ENCODE results near the gene SRL. TPM values are rescaled to one million over a fixed set of nuclear protein-coding genes. Genes with fewer than 3 reads are reported as not detected.
"Not testable (repeated sequence)": the region's sequence is repeated elsewhere in the genome, so short reads cannot be mapped to it uniquely, and the experiment has no call there.

SRL gene
- total RNA-seq, 5 donors from 2014 or later (not counting 1 experiment from before 2014, with no cell fraction given): 0.06 TPM; not detected in 4

DNA sequence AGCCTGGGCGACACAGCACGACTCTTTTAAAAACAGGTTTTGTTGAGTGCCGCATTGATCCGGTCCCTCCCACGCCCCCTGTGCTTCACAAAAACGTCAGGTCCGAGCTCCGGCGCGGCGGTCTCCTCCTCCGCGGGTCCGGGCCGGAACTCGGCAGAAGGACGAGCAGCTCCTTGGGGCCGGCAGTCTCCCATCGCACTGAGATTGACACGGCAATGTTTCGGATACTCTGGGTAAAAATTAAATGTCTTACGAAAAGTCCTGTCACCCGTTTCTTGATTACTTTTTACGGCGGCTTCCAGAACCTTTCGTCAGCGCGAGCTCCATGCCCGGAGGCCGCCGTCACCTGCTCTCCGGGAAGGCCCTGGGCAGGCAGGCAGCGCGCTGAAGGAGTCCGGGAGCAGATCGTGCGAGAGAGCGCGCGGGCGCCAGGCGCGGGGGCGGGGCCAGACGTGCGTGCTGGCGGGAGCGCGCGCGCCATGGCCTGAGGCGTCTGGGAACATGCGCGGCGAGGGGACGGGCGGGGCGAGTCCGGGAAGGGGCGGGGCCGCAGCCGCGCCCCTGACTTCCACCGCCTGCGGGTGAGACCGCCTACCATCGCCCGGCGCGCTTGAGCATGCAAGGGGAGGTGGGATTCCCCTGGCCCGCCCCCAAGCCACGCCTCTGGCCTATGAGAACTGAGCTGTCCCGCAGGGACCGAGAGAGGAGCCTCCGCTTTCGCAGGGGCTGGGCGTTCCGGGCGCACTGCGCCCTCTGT, 11.7 kb upstream of the SRL start:
- Mint-ChIP-seq H3K4me3 (peak overlapping the region; percentile 90 to 93 (median 93)), H3K36me3 (no peaks in the 10 kb centered on the region), H3K4me1 (peaks cover 8 to 13% (median 12%) of the 10 kb centered on the region in 3 donors), H3K27me3 (no peaks in the 10 kb centered on the region), H3K9me3 (no peaks in the 10 kb centered on the region), H3K27ac (peak overlapping the region; percentile 94 to 96)
- H3K4me1 ChIP-seq (ENCODE audit: control insufficient read depth in 1 of 2, extremely low read depth in 1 of 2, insufficient read depth in 2 of 2, low read length in 2 of 2): peaks cover 0 to 15% of the 10 kb centered on the region in 2 experiments
- H3K9me3 ChIP-seq: no peaks in the 10 kb centered on the region
- H3K27me3 ChIP-seq (replicated peaks in 1 of 2; ENCODE audit: control insufficient read depth in 2 of 2, extremely low read depth in 1 of 2, insufficient read depth in 2 of 2, low read length in 1 of 2): no peaks in the 10 kb centered on the region
- H3K36me3 ChIP-seq (ENCODE audit: control insufficient read depth in 2 of 2, extremely low read depth in 1 of 2, insufficient read depth in 1 of 2, low read length in 1 of 2): peaks cover 0 to 7% of the 10 kb centered on the region in 2 donors
- ATAC-seq (replicated peaks in 1 of 4) (peak; percentile 95 to 98 (median 96)), DNase-seq (peak; percentile 96 to 100 (median 100))
- H3K27ac ChIP-seq (ENCODE audit: low read length): peak overlapping the region; percentile 90
- WGBS (ENCODE audit: insufficient coverage): under 1% methylated on average over 80 of the region's 80 CpGs
- POLR2A ChIA-PET: interaction anchor here (0.6 to 0.8 kb wide), 2 partner anchors 52 to 157 kb away, joined by 3 to 4 read pairs; no protein-coding TSS in a partner anchor
- H3K4me3 ChIP-seq (ENCODE audit: control insufficient read depth in 1 of 2, extremely low read depth in 1 of 2, low read length in 1 of 2): peak overlapping the region; percentile 80 to 87
- CTCF ChIA-PET: interaction anchor here in 1 of 2 donors (0.6 to 3.0 kb wide), 31 partner anchors 9 to 1160 kb away, joined by 3 to 28 read pairs (median 3); partner anchors contain the start of genes ADCY9, CDIP1 and TFAP4

DNA sequence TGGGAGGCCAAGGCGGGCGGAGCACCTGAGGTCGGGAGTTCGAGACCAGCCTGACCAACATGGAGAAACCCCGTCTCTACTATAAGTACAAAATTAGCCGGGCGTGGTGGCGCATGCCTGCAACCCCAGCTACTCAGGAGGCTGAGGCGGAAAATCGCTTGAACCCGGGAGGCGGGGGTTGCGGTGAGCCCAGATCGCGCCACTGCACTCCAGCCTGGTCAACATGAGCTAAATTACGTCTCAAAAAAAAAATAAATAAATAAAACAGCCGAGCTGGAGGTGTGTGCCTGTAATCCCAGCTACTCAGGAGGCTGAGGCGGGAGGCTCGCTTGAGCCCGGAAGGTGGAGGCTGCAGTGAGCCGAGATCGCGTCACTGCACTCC, 11.1 kb upstream of the SRL start:
- 54% methylated on average over 16 of the region's 23 CpGs for WGBS (ENCODE audit: insufficient coverage)
- H3K4me3 ChIP-seq (ENCODE audit: control insufficient read depth in 1 of 2, extremely low read depth in 1 of 2, low read length in 1 of 2): peak overlapping the region; percentile 80 to 87
- Mint-ChIP-seq H3K27ac (peak overlapping the region; percentile 94 to 96), H3K4me3 (peak overlapping the region; percentile 90 to 93 (median 93)), H3K4me1 (peaks cover 8 to 13% (median 12%) of the 10 kb centered on the region in 3 donors)
- CTCF ChIA-PET: interaction anchor here (0.6 to 3.0 kb wide), 10 partner anchors 13 to 1159 kb away, joined by 3 to 28 read pairs (median 4); partner anchors contain the start of gene TFAP4 (in 1 of the 2)
- H3K27me3 Mint-ChIP-seq; H3K27me3 ChIP-seq (replicated peaks in 1 of 2; ENCODE audit: control insufficient read depth in 2 of 2, extremely low read depth in 1 of 2, insufficient read depth in 2 of 2, low read length in 1 of 2); ATAC-seq (replicated peaks in 1 of 4); POLR2A ChIA-PET; H3K36me3 Mint-ChIP-seq; H3K9me3 Mint-ChIP-seq; H3K36me3 ChIP-seq (ENCODE audit: control insufficient read depth in 2 of 2, extremely low read depth in 1 of 2, insufficient read depth in 1 of 2, low read length in 1 of 2); H3K9me3 ChIP-seq: not testable (repeated sequence)
- peak overlapping the region; percentile 90 for H3K27ac ChIP-seq (ENCODE audit: low read length)
- peaks cover 0 to 15% of the 10 kb centered on the region in 2 experiments for H3K4me1 ChIP-seq (ENCODE audit: control insufficient read depth in 1 of 2, extremely low read depth in 1 of 2, insufficient read depth in 2 of 2, low read length in 2 of 2)
- DNase-seq: peak in 1 of 35 experiments; percentile 26

DNA sequence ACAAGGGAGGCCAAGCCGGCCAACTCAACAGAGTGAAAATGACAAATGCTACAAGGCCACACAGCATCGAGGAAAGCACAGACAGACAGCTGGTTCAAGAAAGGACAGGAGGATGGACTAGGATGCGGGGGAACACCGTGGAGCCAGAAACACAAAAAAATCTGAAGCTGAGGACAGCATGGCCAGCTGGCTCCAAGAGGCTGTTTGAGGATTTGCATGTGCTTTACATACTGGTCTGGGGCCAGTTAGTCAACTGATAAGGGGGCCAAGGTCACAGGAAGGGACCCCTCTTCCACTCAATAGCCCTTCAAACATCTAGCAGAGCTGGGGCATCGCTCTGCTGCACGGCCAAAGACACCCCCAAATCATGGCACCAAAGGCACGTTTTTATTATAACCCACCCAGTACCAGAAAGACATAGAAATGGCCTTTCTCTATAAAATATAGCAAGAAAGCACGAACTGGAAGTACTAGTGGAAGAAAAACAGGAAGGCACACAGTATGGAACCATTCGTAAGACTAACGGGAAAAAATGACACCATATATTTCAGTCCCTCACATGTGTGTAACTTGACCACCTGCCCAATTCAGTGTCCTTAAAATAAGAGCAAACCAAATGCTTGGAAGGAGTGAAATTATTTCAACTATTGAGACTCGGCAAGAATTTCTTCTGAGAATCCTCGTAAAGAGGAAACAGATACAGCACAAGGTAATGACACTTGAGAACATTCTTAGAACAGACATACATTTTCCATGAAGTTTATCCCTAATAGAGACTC, 7.8 kb upstream of the SRL start:
- H3K4me3 Mint-ChIP-seq: no peak overlapping the region
- no peak overlapping the region for H3K4me3 ChIP-seq (ENCODE audit: control insufficient read depth in 1 of 2, extremely low read depth in 1 of 2, low read length in 1 of 2)
- peaks cover 0 to 2% of the 10 kb centered on the region in 2 donors for H3K36me3 ChIP-seq (ENCODE audit: control insufficient read depth in 2 of 2, extremely low read depth in 1 of 2, insufficient read depth in 1 of 2, low read length in 1 of 2)
- no peaks in the 10 kb centered on the region for H3K9me3 Mint-ChIP-seq
- no peaks in the 10 kb centered on the region for H3K9me3 ChIP-seq
- peaks cover 0 to 15% of the 10 kb centered on the region in 2 experiments for H3K4me1 ChIP-seq (ENCODE audit: control insufficient read depth in 1 of 2, extremely low read depth in 1 of 2, insufficient read depth in 2 of 2, low read length in 2 of 2)
- no peak overlapping the region for H3K27ac ChIP-seq (ENCODE audit: low read length)
- DNase-seq: no peak
- 92% methylated on average over 3 of the region's 12 CpGs for WGBS (ENCODE audit: insufficient coverage)
- ChIA-PET POLR2A (interaction anchor here in 1 of 2 donors (0.6 kb wide), 1 partner anchor 313 kb away, joined by 5 read pairs; no protein-coding TSS in a partner anchor), CTCF (no interaction called here)
- no peaks in the 10 kb centered on the region for H3K27me3 Mint-ChIP-seq
- no peaks in the 10 kb centered on the region for H3K36me3 Mint-ChIP-seq
- no peak for ATAC-seq (replicated peaks in 1 of 4)
- H3K27ac Mint-ChIP-seq: no peak overlapping the region
- no peaks in the 10 kb centered on the region for H3K27me3 ChIP-seq (replicated peaks in 1 of 2; ENCODE audit: control insufficient read depth in 2 of 2, extremely low read depth in 1 of 2, insufficient read depth in 2 of 2, low read length in 1 of 2)
- peaks cover 11 to 13% (median 12%) of the 10 kb centered on the region in 3 donors for H3K4me1 Mint-ChIP-seq

DNA sequence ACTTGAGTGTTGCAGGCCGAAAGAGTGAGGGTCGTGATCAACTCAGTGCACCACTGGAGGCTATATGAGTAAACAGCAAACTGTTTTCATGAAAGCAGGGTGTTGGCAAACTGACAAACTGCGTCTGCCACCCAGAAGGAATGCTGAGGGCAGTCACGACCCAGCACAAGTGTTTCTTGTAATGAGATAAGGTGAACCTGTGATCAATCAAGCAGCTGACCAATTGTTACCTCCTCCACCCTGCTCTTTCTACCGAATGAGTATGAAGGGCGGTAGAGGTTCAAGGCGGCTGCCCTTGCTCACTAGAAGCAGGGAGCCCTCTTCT, 5.5 kb upstream of the SRL start:
- Mint-ChIP-seq H3K27ac (no peak overlapping the region), H3K4me1 (peaks cover 3 to 13% (median 5%) of the 10 kb centered on the region in 3 donors)

DNA sequence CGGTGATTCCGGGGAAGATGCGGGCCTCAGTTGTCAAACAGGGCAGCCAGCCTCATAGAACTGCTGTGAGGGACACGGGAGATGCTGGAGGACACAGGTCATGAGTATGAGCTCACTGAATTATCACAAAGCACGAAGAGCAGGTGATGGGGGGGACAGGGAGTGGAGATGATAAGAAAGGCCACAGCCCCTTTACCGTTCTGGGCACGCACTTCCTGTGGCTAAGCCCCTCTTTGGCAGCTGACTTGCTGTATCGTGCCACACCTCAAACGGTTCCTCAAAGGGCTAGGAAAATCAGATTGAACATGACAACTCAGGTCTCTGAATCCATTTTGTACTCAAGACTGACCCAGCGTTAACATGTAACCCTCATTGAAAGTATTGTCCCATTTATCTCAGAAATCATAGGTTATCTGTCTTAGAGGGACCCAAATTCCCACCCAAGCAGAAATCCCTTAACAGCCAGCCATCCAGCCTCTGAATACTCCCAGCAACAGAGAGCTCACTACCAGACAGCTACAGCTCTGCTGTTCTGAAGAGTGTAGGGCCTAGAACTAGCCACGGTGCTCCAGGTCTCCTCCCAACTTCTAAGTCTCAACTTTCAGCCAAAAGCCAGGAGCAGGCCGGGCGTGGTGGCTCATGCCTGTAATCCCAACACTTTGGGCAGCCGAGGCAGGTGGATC, 5.0 kb upstream of the SRL start:
- peaks cover 0 to 7% of the 10 kb centered on the region in 2 experiments for H3K27me3 ChIP-seq (replicated peaks in 1 of 2; ENCODE audit: control insufficient read depth in 2 of 2, extremely low read depth in 1 of 2, insufficient read depth in 2 of 2, low read length in 1 of 2)
- no peak overlapping the region for H3K4me3 ChIP-seq (ENCODE audit: control insufficient read depth in 1 of 2, extremely low read depth in 1 of 2, low read length in 1 of 2)
- Mint-ChIP-seq H3K27me3 (peaks cover 0 to 3% of the 10 kb centered on the region in 2 donors), H3K4me1 (peaks cover 3 to 13% (median 5%) of the 10 kb centered on the region in 3 donors), H3K4me3 (no peak overlapping the region), H3K36me3 (no peaks in the 10 kb centered on the region), H3K9me3 (no peaks in the 10 kb centered on the region), H3K27ac (no peak overlapping the region)
- no peaks in the 10 kb centered on the region for H3K9me3 ChIP-seq
- no peak for DNase-seq
- ChIA-PET POLR2A (interaction anchor here in 1 of 2 donors (0.6 kb wide), 1 partner anchor 682 kb away, joined by 3 read pairs; no protein-coding TSS in a partner anchor), CTCF (interaction anchor here in 1 of 2 donors (0.6 kb wide), 1 partner anchor 100 kb away, joined by 5 read pairs; no protein-coding TSS in a partner anchor)
- H3K36me3 ChIP-seq (ENCODE audit: control insufficient read depth in 2 of 2, extremely low read depth in 1 of 2, insufficient read depth in 1 of 2, low read length in 1 of 2): peaks cover 0 to 2% of the 10 kb centered on the region in 2 donors
- ATAC-seq (replicated peaks in 1 of 4): no peak
- H3K4me1 ChIP-seq (ENCODE audit: control insufficient read depth in 1 of 2, extremely low read depth in 1 of 2, insufficient read depth in 2 of 2, low read length in 2 of 2): no peaks in the 10 kb centered on the region
- no peak overlapping the region for H3K27ac ChIP-seq (ENCODE audit: low read length)
- 77% methylated on average over 14 of the region's 14 CpGs for WGBS (ENCODE audit: insufficient coverage)

More for the DNA sequence above, 5.5 kb upstream of the SRL start:
- no peak for DNase-seq
- no peak for ATAC-seq (replicated peaks in 1 of 4)
- 89% methylated on average over 2 of the region's 7 CpGs for WGBS (ENCODE audit: insufficient coverage)
- no peaks in the 10 kb centered on the region for H3K4me1 ChIP-seq (ENCODE audit: control insufficient read depth in 1 of 2, extremely low read depth in 1 of 2, insufficient read depth in 2 of 2, low read length in 2 of 2)
- no peaks in the 10 kb centered on the region for H3K9me3 Mint-ChIP-seq
- no peaks in the 10 kb centered on the region for H3K9me3 ChIP-seq
- no peak overlapping the region for H3K4me3 ChIP-seq (ENCODE audit: control insufficient read depth in 1 of 2, extremely low read depth in 1 of 2, low read length in 1 of 2)
- no peaks in the 10 kb centered on the region for H3K27me3 Mint-ChIP-seq
- no peak overlapping the region for H3K4me3 Mint-ChIP-seq
- no peak overlapping the region for H3K27ac ChIP-seq (ENCODE audit: low read length)
- ChIA-PET CTCF (interaction anchor here in 1 of 2 donors (0.6 kb wide), 1 partner anchor 101 kb away, joined by 5 read pairs; no protein-coding TSS in a partner anchor), POLR2A (interaction anchor here in 1 of 2 donors (0.6 kb wide), 1 partner anchor 682 kb away, joined by 3 read pairs; no protein-coding TSS in a partner anchor)
- H3K27me3 ChIP-seq (replicated peaks in 1 of 2; ENCODE audit: control insufficient read depth in 2 of 2, extremely low read depth in 1 of 2, insufficient read depth in 2 of 2, low read length in 1 of 2): peaks cover 0 to 2% of the 10 kb centered on the region in 2 experiments
- H3K36me3 Mint-ChIP-seq: no peaks in the 10 kb centered on the region
- H3K36me3 ChIP-seq (ENCODE audit: control insufficient read depth in 2 of 2, extremely low read depth in 1 of 2, insufficient read depth in 1 of 2, low read length in 1 of 2): peaks cover 0 to 2% of the 10 kb centered on the region in 2 donors
